ENCODE results near the gene TSNAX. TPM values are rescaled to one million over a fixed set of nuclear protein-coding genes. Genes with fewer than 3 reads are reported as not detected.

Gene TSNAX
- total RNA-seq, 2 experiments from 2014 or later: 37.6 to 38.0 TPM

DNA sequence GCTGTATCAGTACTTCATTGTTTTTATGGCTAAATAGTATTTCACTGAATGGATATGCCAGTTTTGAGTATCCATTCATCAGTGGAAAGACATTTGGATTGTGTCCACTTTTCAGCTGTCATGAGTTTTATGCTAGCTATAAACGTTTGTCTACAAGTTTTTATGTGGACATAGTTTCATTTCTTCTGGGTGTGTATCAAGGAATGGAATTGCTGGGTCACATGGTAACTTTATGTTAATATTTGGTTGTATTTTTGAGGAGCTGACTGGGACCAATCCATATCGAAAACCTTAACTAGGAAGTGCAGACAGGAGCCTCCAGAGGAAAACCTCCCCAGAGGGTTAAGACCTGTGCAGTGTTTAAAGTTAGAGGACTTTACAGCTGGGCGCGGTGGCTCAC, 66.3 kb downstream of the TSNAX start:
- Mint-ChIP-seq H3K36me3 (ENCODE audit: low read depth) (no peaks in the 10 kb centered on the region), H3K27ac (no peak overlapping the region), H3K4me1 (ENCODE audit: low read depth) (peaks cover 10% of the 10 kb centered on the region), H3K9me3 (no peaks in the 10 kb centered on the region), H3K27me3 (no peaks in the 10 kb centered on the region), H3K4me3 (no peak overlapping the region)
- ATAC-seq (no peak), DNase-seq (no peak)
- TF ChIP-seq, protein P1, sequence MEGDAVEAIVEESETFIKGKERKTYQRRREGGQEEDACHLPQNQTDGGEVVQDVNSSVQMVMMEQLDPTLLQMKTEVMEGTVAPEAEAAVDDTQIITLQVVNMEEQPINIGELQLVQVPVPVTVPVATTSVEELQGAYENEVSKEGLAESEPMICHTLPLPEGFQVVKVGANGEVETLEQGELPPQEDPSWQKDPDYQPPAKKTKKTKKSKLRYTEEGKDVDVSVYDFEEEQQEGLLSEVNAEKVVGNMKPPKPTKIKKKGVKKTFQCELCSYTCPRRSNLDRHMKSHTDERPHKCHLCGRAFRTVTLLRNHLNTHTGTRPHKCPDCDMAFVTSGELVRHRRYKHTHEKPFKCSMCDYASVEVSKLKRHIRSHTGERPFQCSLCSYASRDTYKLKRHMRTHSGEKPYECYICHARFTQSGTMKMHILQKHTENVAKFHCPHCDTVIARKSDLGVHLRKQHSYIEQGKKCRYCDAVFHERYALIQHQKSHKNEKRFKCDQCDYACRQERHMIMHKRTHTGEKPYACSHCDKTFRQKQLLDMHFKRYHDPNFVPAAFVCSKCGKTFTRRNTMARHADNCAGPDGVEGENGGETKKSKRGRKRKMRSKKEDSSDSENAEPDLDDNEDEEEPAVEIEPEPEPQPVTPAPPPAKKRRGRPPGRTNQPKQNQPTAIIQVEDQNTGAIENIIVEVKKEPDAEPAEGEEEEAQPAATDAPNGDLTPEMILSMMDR (IDR thresholded peaks at IDR 0.05): no peak
- ChIA-PET POLR2A (interaction anchor here (0.6 kb wide), 1 partner anchor 106 kb away, joined by 3 read pairs; no protein-coding TSS in a partner anchor), CTCF (interaction anchor here (0.9 to 1.4 kb wide), 3 partner anchors 9 to 214 kb away, joined by 3 to 4 read pairs (median 4); no protein-coding TSS in a partner anchor)
- intact Hi-C loops (cut with micrococcal nuclease): no loop called here

DNA sequence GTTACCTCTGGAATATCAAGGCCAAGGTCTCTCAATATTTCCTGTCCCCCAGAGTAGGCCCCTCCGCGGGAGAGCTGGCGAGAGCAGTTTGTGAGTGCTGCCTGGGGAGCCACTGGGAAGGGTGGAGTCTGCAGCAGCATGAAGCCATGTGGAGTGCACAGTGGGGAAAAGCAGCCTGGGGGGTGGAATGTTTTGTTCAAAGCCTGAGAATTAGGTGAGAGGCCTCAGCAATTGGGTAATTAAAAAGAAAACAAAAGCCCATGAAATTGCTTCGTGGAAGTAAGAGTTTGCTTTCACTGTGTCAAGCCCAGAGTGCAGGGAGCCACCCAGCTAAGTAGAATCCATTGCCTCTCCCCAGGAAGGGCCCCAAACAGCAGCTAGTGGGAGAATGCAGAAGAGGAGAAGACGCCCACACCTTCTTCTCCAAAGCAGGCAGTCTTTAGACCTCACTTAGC, 67.9 kb downstream of the TSNAX start:
- no peaks in the 10 kb centered on the region for H3K36me3 Mint-ChIP-seq (ENCODE audit: low read depth)
- TF ChIP-seq, protein P1 (IDR thresholded peaks at IDR 0.05): no peak
- CTCF ChIA-PET: interaction anchor here (1.6 kb wide), 1 partner anchor 9 kb away, joined by 7 read pairs; no protein-coding TSS in a partner anchor
- POLR2A ChIA-PET: no interaction called here
- no peaks in the 10 kb centered on the region for H3K27me3 Mint-ChIP-seq
- H3K4me1 Mint-ChIP-seq (ENCODE audit: low read depth): peaks cover 10% of the 10 kb centered on the region
- H3K27ac Mint-ChIP-seq: no peak overlapping the region
- H3K9me3 Mint-ChIP-seq: no peaks in the 10 kb centered on the region
- DNase-seq (no peak), ATAC-seq (no peak)
- intact Hi-C loops (cut with micrococcal nuclease): no loop called here
- H3K4me3 Mint-ChIP-seq: no peak overlapping the region

DNA sequence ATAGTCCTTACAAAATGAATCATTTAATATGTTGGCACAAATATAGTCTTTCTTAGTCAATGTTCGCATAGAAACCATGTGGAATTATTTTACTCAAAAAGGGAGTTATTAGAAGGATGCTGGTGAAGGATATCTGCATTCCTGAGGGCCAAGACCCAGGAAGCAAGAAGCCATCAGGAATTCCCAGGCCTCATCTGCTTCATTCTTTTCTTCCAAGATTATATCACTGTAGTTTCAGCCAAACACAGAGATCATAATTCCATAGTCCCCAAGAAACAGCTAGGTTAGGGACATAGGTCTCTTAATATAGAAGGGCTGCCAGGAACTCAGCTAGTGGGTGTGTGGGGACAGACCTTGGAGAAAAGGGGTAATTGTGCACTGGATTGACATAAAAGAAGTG, 69.5 kb downstream of the TSNAX start:
- no peak overlapping the region for H3K4me3 Mint-ChIP-seq
- intact Hi-C loops (cut with micrococcal nuclease): no loop called here
- H3K27me3 Mint-ChIP-seq: no peaks in the 10 kb centered on the region
- no peaks in the 10 kb centered on the region for H3K36me3 Mint-ChIP-seq (ENCODE audit: low read depth)
- DNase-seq (no peak), ATAC-seq (no peak)
- POLR2A ChIA-PET: no interaction called here
- H3K27ac Mint-ChIP-seq: no peak overlapping the region
- peaks cover 10% of the 10 kb centered on the region for H3K4me1 Mint-ChIP-seq (ENCODE audit: low read depth)
- CTCF ChIA-PET: interaction anchor here (1.2 to 1.5 kb wide), 4 partner anchors 11 to 239 kb away, joined by 3 to 4 read pairs (median 4); no protein-coding TSS in a partner anchor
- no peaks in the 10 kb centered on the region for H3K9me3 Mint-ChIP-seq
- TF ChIP-seq, protein P1 (IDR thresholded peaks at IDR 0.05): no peak

DNA sequence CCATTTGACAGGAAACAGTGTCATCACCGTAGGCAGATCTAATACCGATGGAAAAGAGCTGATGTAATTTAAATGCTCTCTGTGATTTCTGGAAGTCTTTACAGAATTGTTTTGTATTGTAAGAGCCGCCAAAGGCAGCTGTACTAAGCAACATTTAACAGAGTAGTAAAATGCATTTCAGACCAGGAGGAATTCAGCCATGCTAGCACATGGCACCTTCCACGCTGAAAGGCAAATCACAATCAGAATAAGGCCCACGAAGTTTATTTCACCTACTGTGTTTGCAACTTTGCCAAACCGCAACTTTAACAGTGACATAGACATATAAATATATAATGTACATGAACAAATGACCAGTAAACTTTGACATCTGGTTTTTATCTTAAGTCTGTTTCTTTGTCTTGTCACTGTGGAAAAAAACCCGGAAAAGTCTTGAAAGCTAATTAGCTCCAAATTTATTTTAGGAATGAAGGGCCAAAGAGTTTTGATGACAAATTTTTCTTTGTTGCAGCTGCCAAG, 72.0 kb downstream of the TSNAX start:
- H3K4me3 Mint-ChIP-seq: no peak overlapping the region
- intact Hi-C loops (cut with micrococcal nuclease): loop anchor here (5.0 kb wide), 1 partner anchor 243 kb away; no protein-coding TSS in a partner anchor
- POLR2A ChIA-PET: no interaction called here

More for the DNA sequence above, 72.0 kb downstream of the TSNAX start:
- Mint-ChIP-seq H3K27me3 (no peaks in the 10 kb centered on the region), H3K4me1 (ENCODE audit: low read depth) (peaks cover 15% of the 10 kb centered on the region), H3K27ac (no peak overlapping the region), H3K36me3 (ENCODE audit: low read depth) (no peaks in the 10 kb centered on the region), H3K9me3 (no peaks in the 10 kb centered on the region)
- CTCF ChIA-PET: interaction anchor here (0.8 to 5.3 kb wide), 4 partner anchors 11 to 244 kb away, joined by 3 to 23 read pairs (median 4); no protein-coding TSS in a partner anchor
- ATAC-seq (no peak), DNase-seq (no peak)
- TF ChIP-seq, protein P1 (IDR thresholded peaks at IDR 0.05): no peak
